Cardiac muscle cell (in vitro differentiated cells and primary cell): Measurements from ENCODE around the gene MSRB3. TPM values are rescaled to one million over a fixed set of nuclear protein-coding genes. Genes with fewer than 3 reads are reported as not detected.

ENCODE experiments used
- DNase-seq, 2 donors: peaks; one replicate each; pipeline versions ENCODE4 v3.0.0 to v3.0.0-alpha.2; 2010 to 2017; ENCODE audit warnings: low read depth in 1 of 2, low spot score in 1 of 2
- H3K27ac ChIP-seq: fragments of 200-600 bp; sonication (generic); 2 replicates; pipeline ENCODE4 v1.5.1; 2016
- H3K27me3 ChIP-seq: fragments of 200-600 bp; sonication (generic); 2 replicates; pipeline ENCODE4 v1.6.0; 2016; ENCODE audit warnings: control low read depth
- H3K36me3 ChIP-seq: fragments of 200-600 bp; sonication (generic); 2 replicates; pipeline ENCODE4 v1.5.1; 2016; ENCODE audit warnings: control low read depth
- H3K4me1 ChIP-seq: fragments of 200-600 bp; sonication (generic); 2 replicates; pipeline ENCODE4 v1.8.1; 2017; ENCODE audit warnings: low read depth, mild to moderate bottlenecking, mixed run types
- H3K4me3 ChIP-seq: fragments of 200-600 bp; sonication (generic); 2 replicates; pipeline ENCODE4 v1.5.1; 2016; ENCODE audit warnings: mild to moderate bottlenecking
- H3K9me3 ChIP-seq: fragments of 200-600 bp; sonication (generic); 2 replicates; pipeline ENCODE4 v1.5.1; 2017; ENCODE audit warnings: low read depth, mild to moderate bottlenecking, control low read depth
- CTCF ChIP-seq: IDR thresholded peaks from 2 replicates; pipeline ENCODE4 v1.5.1; 2012; ENCODE audit warnings: low read depth, mild to moderate bottlenecking, low read length
- polyA plus RNA-seq: library from polyadenylated mRNA; unstranded; fragments of >200 nt; fragmentation: Nextera tagmentation; extraction: Ambion mirVana; gene quantifications from 2 replicates; pipeline ENCODE4 v1.2.1, GENCODE V29; 2016
- total RNA-seq: library from RNA; depleted of rRNA; stranded (reverse); fragments of >200 nt; gene quantifications from 2 replicates; pipeline ENCODE4 v1.2.3, GENCODE V29; 2016

The MSRB3 gene
- total and polyA plus RNA-seq, 2 experiments from 2014 or later: 41.0 to 72.4 TPM

DNA sequence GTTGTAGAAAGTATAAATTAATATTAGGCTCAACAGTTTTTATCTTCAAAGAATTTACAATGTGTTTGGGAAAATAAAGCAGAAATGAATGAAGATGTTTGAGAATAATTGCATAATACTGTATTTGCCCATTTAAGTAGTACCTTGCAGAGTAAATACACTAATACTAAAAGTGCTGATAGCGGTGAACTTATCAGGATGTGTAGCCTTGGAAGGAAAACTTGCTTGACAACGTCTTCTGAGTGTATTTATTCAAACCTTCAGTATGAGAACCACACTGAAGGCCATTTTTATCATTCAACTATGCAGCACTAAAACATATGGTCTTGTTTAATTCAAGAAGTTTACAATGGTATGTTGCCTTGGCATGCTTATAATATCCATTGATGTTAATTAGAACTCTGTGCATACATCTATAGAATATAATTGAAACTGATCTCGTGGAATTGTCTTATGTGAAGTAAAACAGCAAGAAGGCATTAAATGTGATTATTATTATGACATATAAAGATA lies 41.3 kb downstream of the MSRB3 start:
- Histone ChIP-seq H3K27ac (no peak overlapping the region), H3K4me1 (peaks cover 23% of the 10 kb centered on the region), H3K4me3 (no peak overlapping the region), H3K36me3 (no peaks in the 10 kb centered on the region), H3K9me3 (no peaks in the 10 kb centered on the region), H3K27me3 (no peaks in the 10 kb centered on the region)
- TF ChIP-seq CTCF: no peak
- DNase-seq: peak in 1 of 2 donors; percentile 23

DNA sequence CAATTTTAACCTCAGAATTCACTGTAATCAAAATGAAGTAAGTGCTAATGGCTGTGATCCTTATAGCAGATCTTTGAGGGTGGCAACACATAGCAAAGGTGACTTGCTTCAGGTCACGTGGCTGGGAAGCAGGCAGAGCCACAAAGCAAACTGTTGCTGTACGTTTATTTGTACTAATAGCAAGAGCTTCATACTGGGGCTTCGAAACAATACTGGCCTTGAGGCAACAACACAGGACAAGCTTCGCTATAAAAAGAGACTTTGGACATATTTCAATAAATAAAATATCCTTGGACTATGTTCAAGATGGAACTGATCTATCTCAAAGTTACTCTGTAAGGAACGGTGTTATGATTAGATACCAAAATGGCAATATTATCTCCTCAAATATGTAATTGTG lies 44.6 kb downstream of the MSRB3 start:
- no peak overlapping the region for H3K4me3 ChIP-seq
- peaks cover 42% of the 10 kb centered on the region for H3K4me1 ChIP-seq
- no peak overlapping the region for H3K27ac ChIP-seq
- H3K9me3 ChIP-seq: no peaks in the 10 kb centered on the region
- no peak for DNase-seq
- H3K27me3 ChIP-seq: no peaks in the 10 kb centered on the region
- no peaks in the 10 kb centered on the region for H3K36me3 ChIP-seq
- no peak for TF ChIP-seq CTCF

DNA sequence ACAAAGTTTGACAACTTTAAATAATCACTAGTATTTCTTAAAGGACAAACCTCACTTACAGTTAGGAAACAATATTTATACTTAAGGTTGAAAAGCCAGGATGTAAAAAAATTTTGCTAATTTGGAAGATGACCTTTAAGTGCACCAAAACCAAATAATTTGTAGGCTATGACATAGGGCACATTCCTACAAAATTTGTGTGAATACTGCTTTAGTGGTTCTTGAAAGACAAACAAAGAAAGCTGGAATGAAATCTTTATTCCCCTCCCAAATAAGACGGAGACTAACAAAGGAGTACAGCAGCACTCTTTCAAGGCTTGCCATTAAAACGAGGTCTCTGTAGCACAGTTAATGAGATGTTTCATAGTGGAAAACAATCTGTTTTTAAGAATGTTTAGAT lies 45.6 kb downstream of the MSRB3 start:
- DNase-seq: no peak
- no peaks in the 10 kb centered on the region for H3K27me3 ChIP-seq
- peak overlapping the region; percentile 87 for H3K27ac ChIP-seq
- no peaks in the 10 kb centered on the region for H3K9me3 ChIP-seq
- peaks cover 41% of the 10 kb centered on the region for H3K4me1 ChIP-seq
- H3K36me3 ChIP-seq: no peaks in the 10 kb centered on the region
- H3K4me3 ChIP-seq: no peak overlapping the region
- no peak for TF ChIP-seq CTCF

DNA sequence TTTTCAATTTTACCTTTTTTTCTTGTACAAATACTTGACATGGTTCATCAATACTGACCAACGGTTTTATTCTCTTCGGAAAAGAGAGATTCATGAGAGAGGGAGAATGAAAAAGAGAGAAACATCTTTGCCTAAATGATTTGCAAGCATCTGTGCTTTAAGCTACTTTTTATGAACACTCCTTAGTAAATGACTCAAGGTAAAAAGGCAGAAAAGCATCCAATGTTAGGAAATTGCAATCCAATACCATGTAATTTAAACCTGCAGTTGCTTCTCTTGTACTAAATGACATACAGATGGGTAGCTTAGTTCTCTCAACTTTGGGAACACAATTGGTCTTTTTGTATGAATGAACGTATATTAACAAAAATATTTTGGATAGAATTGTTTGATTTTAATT lies 46.1 kb downstream of the MSRB3 start:
- TF ChIP-seq CTCF: no peak
- peaks cover 36% of the 10 kb centered on the region for H3K4me1 ChIP-seq
- H3K36me3 ChIP-seq: no peaks in the 10 kb centered on the region
- no peak for DNase-seq
- no peak overlapping the region for H3K4me3 ChIP-seq
- H3K27me3 ChIP-seq: no peaks in the 10 kb centered on the region
- peak overlapping the region; percentile 87 for H3K27ac ChIP-seq
- no peaks in the 10 kb centered on the region for H3K9me3 ChIP-seq

DNA sequence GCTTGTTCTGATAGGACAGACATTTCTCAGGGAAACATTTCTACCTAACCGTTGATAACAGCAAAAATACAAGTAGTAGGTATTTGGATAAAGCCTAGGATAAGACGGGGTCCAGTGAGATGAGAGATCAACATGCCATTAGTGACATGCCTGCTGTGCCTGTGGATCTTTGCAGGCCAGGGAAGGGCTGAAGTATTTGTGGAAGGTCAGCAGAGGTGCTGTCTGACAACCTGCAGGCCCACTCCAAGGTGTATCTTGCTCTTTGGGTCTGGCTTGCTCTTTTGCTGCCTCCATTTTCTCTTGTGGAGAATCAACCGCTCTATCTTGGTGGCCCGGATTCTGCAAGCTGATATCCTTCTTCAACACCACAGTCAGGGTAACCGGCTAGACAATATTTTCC lies 46.7 kb downstream of the MSRB3 start:
- peak in 1 of 2 donors; percentile 70 for DNase-seq
- Histone ChIP-seq H3K9me3 (no peaks in the 10 kb centered on the region), H3K36me3 (no peaks in the 10 kb centered on the region), H3K27me3 (no peaks in the 10 kb centered on the region), H3K27ac (peak overlapping the region; percentile 87), H3K4me3 (no peak overlapping the region), H3K4me1 (peaks cover 30% of the 10 kb centered on the region)
- TF ChIP-seq CTCF: no peak

GRCh38 chr12:65326616-65327015 lies 48.1 kb downstream of the MSRB3 start:
- Histone ChIP-seq H3K4me3 (no peak overlapping the region), H3K27me3 (no peaks in the 10 kb centered on the region), H3K27ac (no peak overlapping the region), H3K9me3 (no peaks in the 10 kb centered on the region), H3K4me1 (peaks cover 23% of the 10 kb centered on the region), H3K36me3 (no peaks in the 10 kb centered on the region)
- no peak for TF ChIP-seq CTCF
- DNase-seq: no peak
